HepG2 (cell line): ENCODE data around the gene ZNF425. TPM values are rescaled to one million over a fixed set of nuclear protein-coding genes. Genes with fewer than 3 reads are reported as not detected.
A peak's percentile ranks its signal among the peaks of the same experiment; 100 is the strongest.

Source experiments
- AKAP8 ChIP-seq: sonication (generic); formaldehyde crosslinking; IDR thresholded peaks from 2 replicates; pipeline ENCODE4 v1.5.1; 2020; ENCODE audit warnings: mild to moderate bottlenecking, missing genetic modification reagents
- ASH2L ChIP-seq: fragments of 300-600, 200-600 bp; sonication (generic); IDR thresholded peaks from 2 replicates; pipeline ENCODE4 v1.7.0; 2017; ENCODE audit warnings: low read depth, mild to moderate bottlenecking, moderate library complexity, mixed read lengths, low read length; ENCODE audit not compliant: insufficient read length
- BRF2 ChIP-seq: sonication (generic); formaldehyde crosslinking; IDR thresholded peaks from 2 replicates; pipeline ENCODE4 v1.8.1; 2022; ENCODE audit warnings: mild to moderate bottlenecking, missing genetic modification reagents
- CEBPZ ChIP-seq: IDR thresholded peaks from 2 replicates; pipeline ENCODE4 v1.6.1; 2012; ENCODE audit warnings: low read length, improper control_type of control experiment
- CENPX ChIP-seq: sonication (generic); formaldehyde crosslinking; IDR thresholded peaks from 2 replicates; pipeline ENCODE4 v1.9.0; 2021; ENCODE audit warnings: mild to moderate bottlenecking, missing genetic modification reagents, moderate library complexity
- EED ChIP-seq: sonication (generic); formaldehyde crosslinking; IDR thresholded peaks from 2 replicates; pipeline ENCODE4 v1.5.0; 2020; ENCODE audit warnings: mild to moderate bottlenecking, missing genetic modification reagents
- GABPA ChIP-seq, 2 experiments: IDR thresholded peaks; 2 replicates each; pipeline ENCODE4 v1.6.1; 2011 to 2016; ENCODE audit warnings: low read depth in 2 of 2, low read length in 1 of 2, missing biosample characterization in 1 of 2, missing genetic modification characterization in 1 of 2
- GRHL1 ChIP-seq: sonication (generic); formaldehyde crosslinking; conservative IDR thresholded peaks from 2 replicates; pipeline ENCODE4 v1.8.0; 2022; ENCODE audit warnings: missing genetic modification reagents
- PAX8 ChIP-seq: sonication (generic); formaldehyde crosslinking; IDR thresholded peaks from 2 replicates; pipeline ENCODE4 v1.8.0; 2022; ENCODE audit warnings: mild to moderate bottlenecking, missing genetic modification reagents, borderline replicate concordance
- POLR2AphosphoS2 ChIP-seq: IDR thresholded peaks from 2 replicates; pipeline ENCODE4 v1.6.1; 2011; ENCODE audit warnings: low read depth, low read length, improper control_type of control experiment
- RERE ChIP-seq: IDR thresholded peaks from 2 replicates; pipeline ENCODE4 v1.6.1; 2016; ENCODE audit warnings: low read depth, missing genetic modification reagents, missing compliant biosample characterization
- ZNF704 ChIP-seq: sonication (generic); formaldehyde crosslinking; IDR thresholded peaks from 2 replicates; pipeline ENCODE4 v1.8.1; 2023; ENCODE audit warnings: mild to moderate bottlenecking, inconsistent platforms, moderate library complexity, missing genetic modification reagents, borderline replicate concordance
- ZSCAN20 ChIP-seq: sonication (generic); formaldehyde crosslinking; IDR thresholded peaks from 2 replicates; pipeline ENCODE4 v1.4.0; 2020; ENCODE audit warnings: missing genetic modification reagents, mild to moderate bottlenecking, borderline replicate concordance
- polyA plus RNA-seq, 8 experiments: library from polyadenylated mRNA; depleted of rRNA in 3 of 8; stranded (reverse) in 7 of 8; unstranded in 1 of 8; fragments of >200 nt; fragmentation: Illumina TruSeq in 4 of 8; extraction: Trizol in 4 of 8; gene quantifications; 2 replicates each; pipeline versions ENCODE4 v1.2.1 to v1.2.3, GENCODE V29; 2011 to 2016; ENCODE audit warnings: low read depth in 4 of 8, missing spikeins in 1 of 8, mixed read lengths in 1 of 8; ENCODE audit not compliant: insufficient read depth in 1 of 8
- total RNA-seq, 5 experiments: library from RNA; depleted of rRNA; stranded (reverse); fragments of >200 nt; fragmentation: Illumina TruSeq; extraction: Trizol; gene quantifications; 2 replicates each; pipeline ENCODE4 v1.2.3, GENCODE V29; 2016; ENCODE audit warnings: low read depth in 1 of 5

ZNF425 gene
- total and polyA plus RNA-seq, 2 of the 13 experiments (the other 11 are each of a cell fraction or from before 2014, with no cell fraction given), result 0.51 to 1.1 TPM

- TF ChIP-seq ASH2L (peak; percentile 88), BRF2 (CRISPR knock-in tag) (peak; percentile 56; the same call in 1 of the 2 replicates), PAX8 (CRISPR knock-in tag) (peak; percentile 63; the same call in 1 of the 2 replicates), ZNF704 (CRISPR knock-in tag) (no peak; the same call in 1 of the 2 replicates), ZSCAN20 (0 out of 2 replicates have a peak, but pooled peaks have one; percentile 67), CENPX (CRISPR knock-in tag) (no peak), EED (CRISPR knock-in tag) (no peak; the same call in 1 of the 2 replicates), AKAP8 (CRISPR knock-in tag) (peak; percentile 40; the same call in 1 of the 2 replicates), POLR2AphosphoS2 (no peak), GRHL1 (no peak), CEBPZ (no peak), GABPA (IDR thresholded peaks at IDR 0.05; ENCODE audit: low read depth, low read length) (no peak), GABPA (CRISPR knock-in tag; IDR thresholded peaks at IDR 0.05; ENCODE audit: low read depth) (no peak), RERE (CRISPR knock-in tag) (no peak)
Observed at GRCh38 chr7:149090397-149091195, 35.5 kb downstream of the ZNF425 start, which contains the start of gene ZNF786 (continued).
